HAP-1 (cell line): ENCODE results near the gene MAPK12.
A peak's percentile ranks its signal among the peaks of the same experiment; 100 is the strongest.

Experiments used
- DNase-seq, 2 experiments: peaks; one replicate each; pipeline ENCODE4 v3.0.0-alpha.2; 2016 to 2020; ENCODE audit warnings: low spot score in 2 of 2
- H3K27me3 ChIP-seq: fragments of 250-450 bp; sonication (Bioruptor Pico); 2 replicates; pipeline ENCODE4 v1.5.1; 2020; ENCODE audit warnings: low read depth, mild to moderate bottlenecking, moderate library complexity
- H3K36me3 ChIP-seq: fragments of 250-450 bp; sonication (Bioruptor Pico); replicated peaks from 2 replicates; pipeline ENCODE4 v1.5.1; 2020; ENCODE audit warnings: mild to moderate bottlenecking
- H3K4me1 ChIP-seq: fragments of 250-450 bp; sonication (Bioruptor Pico); 2 replicates; pipeline ENCODE4 v1.5.1; 2020; ENCODE audit warnings: mild to moderate bottlenecking
- H3K4me3 ChIP-seq: fragments of 250-450 bp; sonication (Bioruptor Pico); 2 replicates; pipeline ENCODE4 v1.5.1; 2020; ENCODE audit warnings: mild to moderate bottlenecking, moderate library complexity
- H3K9me3 ChIP-seq: fragments of 250-450 bp; sonication (Bioruptor Pico); 2 replicates; pipeline ENCODE4 v1.5.1; 2020; ENCODE audit warnings: mild to moderate bottlenecking, moderate library complexity
- in situ Hi-C: fragments of 300-500 bp; cut with MboI; formaldehyde crosslinking; loops from 3 replicates; pipeline ENCODE4 v1.14.3; 2020; ENCODE audit warnings: low sequenced_read_pairs, inconsistent platforms, mixed read lengths

The MAPK12 gene

DNA sequence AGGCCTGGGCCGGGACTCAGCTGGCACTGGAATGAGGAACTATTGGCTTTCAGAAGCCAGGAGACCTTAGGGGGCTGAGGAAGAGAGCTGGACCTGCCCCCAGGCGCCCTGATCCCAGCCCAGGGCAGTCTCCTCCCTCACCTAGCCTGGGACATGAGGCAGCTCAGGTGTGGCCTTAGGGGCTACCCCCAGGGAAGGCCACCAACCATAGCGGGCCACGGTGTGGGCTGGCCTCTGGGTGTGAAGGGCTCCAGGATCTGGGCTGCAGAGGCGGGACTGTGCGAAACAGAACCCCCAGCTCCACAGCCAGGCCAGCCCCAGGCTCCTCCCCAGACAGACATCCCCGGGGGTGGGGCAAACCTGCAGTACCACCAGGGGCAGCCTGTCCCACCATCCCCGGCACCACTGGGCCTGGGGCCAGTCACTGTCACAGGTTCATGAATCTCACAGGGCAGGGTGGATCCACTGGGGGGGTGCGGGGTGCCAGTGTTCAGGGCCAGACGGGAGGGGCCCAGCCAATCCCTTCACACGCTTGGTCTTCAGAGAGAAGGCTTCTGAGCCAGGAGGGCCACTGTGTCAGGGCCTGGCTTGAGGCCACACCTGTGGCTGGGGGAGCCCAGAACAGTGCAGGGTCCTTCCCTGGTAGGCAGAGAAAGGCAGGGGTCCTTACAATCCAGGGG, 42.5 kb upstream of the MAPK12 start:
- peak in 1 of 2 experiments; percentile 45 for DNase-seq
- Histone ChIP-seq H3K9me3 (no peaks in the 10 kb centered on the region), H3K4me1 (peaks cover 13% of the 10 kb centered on the region), H3K27me3 (no peaks in the 10 kb centered on the region), H3K4me3 (no peak overlapping the region), H3K36me3 (peaks cover 4% of the 10 kb centered on the region; the same call in 1 of the 2 replicates)
- in situ Hi-C loops, result no loop called here

GRCh38 chr22:50303515-50303847, 42.0 kb upstream of the MAPK12 start:
- Histone ChIP-seq H3K36me3 (peaks cover 4% of the 10 kb centered on the region; the same call in 1 of the 2 replicates), H3K9me3 (no peaks in the 10 kb centered on the region), H3K4me3 (no peak overlapping the region), H3K4me1 (peaks cover 13% of the 10 kb centered on the region), H3K27me3 (no peaks in the 10 kb centered on the region)
- no peak for DNase-seq
- in situ Hi-C loops, result no loop called here

DNA sequence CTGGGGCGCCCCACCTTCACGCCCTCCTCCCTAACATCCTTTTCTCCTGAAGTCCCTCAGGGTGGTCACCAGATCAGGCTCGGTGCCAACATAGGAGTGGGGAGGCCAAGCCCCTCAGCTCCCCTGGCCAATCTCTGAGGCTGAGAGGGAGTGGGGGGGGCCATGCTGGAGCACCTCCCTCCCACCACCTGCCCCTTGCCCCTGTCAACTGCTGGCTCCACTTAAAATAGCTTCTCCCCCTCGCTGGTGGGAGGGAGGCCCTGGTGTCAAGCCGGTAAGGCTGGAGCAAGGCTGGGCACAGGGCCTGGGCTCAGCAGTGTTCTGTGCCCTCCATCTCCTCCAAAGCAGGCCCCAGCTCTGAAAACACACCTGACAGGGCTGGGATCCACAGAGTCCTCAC, 41.1 kb upstream of the MAPK12 start:
- peaks cover 4% of the 10 kb centered on the region; the same call in 1 of the 2 replicates for H3K36me3 ChIP-seq
- in situ Hi-C loops, result no loop called here
- H3K4me3 ChIP-seq, result no peak overlapping the region
- no peaks in the 10 kb centered on the region for H3K9me3 ChIP-seq
- DNase-seq, result no peak
- H3K4me1 ChIP-seq, result peaks cover 13% of the 10 kb centered on the region
- H3K27me3 ChIP-seq, result no peaks in the 10 kb centered on the region

GRCh38 chr22:50302041-50302541, 40.6 kb upstream of the MAPK12 start:
- H3K27me3 ChIP-seq, result no peaks in the 10 kb centered on the region
- in situ Hi-C loops, result no loop called here
- no peak overlapping the region for H3K4me3 ChIP-seq
- H3K9me3 ChIP-seq, result no peaks in the 10 kb centered on the region
- H3K4me1 ChIP-seq, result peaks cover 13% of the 10 kb centered on the region
- DNase-seq, result no peak
- peaks cover 4% of the 10 kb centered on the region; the same call in 1 of the 2 replicates for H3K36me3 ChIP-seq

DNA sequence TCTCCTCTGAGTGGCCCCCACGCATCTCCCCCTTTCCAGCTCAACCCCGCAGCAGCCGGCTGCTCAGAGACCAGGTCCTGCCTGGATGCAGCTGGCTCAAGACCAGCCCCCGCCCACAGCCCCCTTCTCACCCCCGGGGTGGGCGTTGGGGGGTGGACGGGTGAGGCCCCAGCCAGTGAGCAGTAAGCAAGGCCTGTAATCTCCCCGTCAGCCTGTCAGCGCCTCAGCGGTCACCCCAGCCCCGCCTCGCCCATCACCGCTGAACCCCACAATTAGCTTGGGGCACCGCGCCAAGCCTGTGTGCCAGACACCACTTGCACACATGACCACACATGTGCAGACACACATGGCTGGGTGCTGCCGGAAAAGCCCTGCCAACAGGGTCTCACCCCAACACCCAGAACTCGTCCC, 40.1 kb upstream of the MAPK12 start:
- Histone ChIP-seq H3K4me1 (peaks cover 13% of the 10 kb centered on the region), H3K36me3 (peaks cover 4% of the 10 kb centered on the region; the same call in 1 of the 2 replicates), H3K9me3 (no peaks in the 10 kb centered on the region), H3K4me3 (no peak overlapping the region), H3K27me3 (no peaks in the 10 kb centered on the region)
- no peak for DNase-seq
- in situ Hi-C loops, result no loop called here

- peaks cover 4% of the 10 kb centered on the region; the same call in 1 of the 2 replicates for H3K36me3 ChIP-seq
- no peaks in the 10 kb centered on the region for H3K27me3 ChIP-seq
- in situ Hi-C loops, result no loop called here
- peaks cover 7% of the 10 kb centered on the region for H3K4me1 ChIP-seq
- H3K4me3 ChIP-seq, result no peak overlapping the region
- no peaks in the 10 kb centered on the region for H3K9me3 ChIP-seq
- DNase-seq, result no peak
These were observed 39.3 kb upstream of the MAPK12 start for GRCh38 chr22:50300620-50301257.

GRCh38 chr22:50299785-50300619, 38.5 kb upstream of the MAPK12 start:
- H3K4me3 ChIP-seq, result no peak overlapping the region

GRCh38 chr22:50298937-50299784, 37.7 kb upstream of the MAPK12 start:
- Histone ChIP-seq H3K4me3 (no peak overlapping the region), H3K9me3 (no peaks in the 10 kb centered on the region), H3K36me3 (no peaks in the 10 kb centered on the region; the same call in 1 of the 2 replicates), H3K27me3 (no peaks in the 10 kb centered on the region), H3K4me1 (no peaks in the 10 kb centered on the region)
- DNase-seq, result no peak
- in situ Hi-C loops, result no loop called here

More at GRCh38 chr22:50299785-50300619, 38.5 kb upstream of the MAPK12 start:
- Histone ChIP-seq H3K4me1 (no peaks in the 10 kb centered on the region; the same call in 1 of the 2 replicates), H3K27me3 (no peaks in the 10 kb centered on the region), H3K9me3 (no peaks in the 10 kb centered on the region), H3K36me3 (no peaks in the 10 kb centered on the region; the same call in 1 of the 2 replicates)
- in situ Hi-C loops, result no loop called here
- DNase-seq, result no peak

DNA sequence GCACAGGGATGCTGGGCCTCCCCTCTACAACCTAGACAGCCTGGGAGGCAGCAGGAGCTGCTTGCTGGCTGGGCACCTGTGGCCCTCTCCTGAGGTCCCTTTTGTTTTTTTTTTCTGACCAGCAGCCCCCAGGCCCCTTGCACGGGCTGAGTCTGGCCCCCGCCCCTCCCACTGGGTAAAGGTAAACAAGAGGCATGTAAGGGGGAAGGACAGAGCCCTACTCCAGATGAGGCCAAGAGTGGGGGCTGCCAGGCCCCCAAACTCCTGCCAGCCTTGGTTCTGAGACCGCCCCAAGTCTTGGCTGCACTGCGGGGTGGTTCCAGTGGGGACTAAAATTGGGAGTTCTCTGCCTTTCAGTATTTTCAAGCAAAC, 36.8 kb upstream of the MAPK12 start:
- in situ Hi-C loops, result no loop called here
- DNase-seq, result no peak
- no peaks in the 10 kb centered on the region; the same call in 1 of the 2 replicates for H3K36me3 ChIP-seq
- H3K4me1 ChIP-seq, result peaks cover 6% of the 10 kb centered on the region
- H3K4me3 ChIP-seq, result no peak overlapping the region
- no peaks in the 10 kb centered on the region for H3K27me3 ChIP-seq
- no peaks in the 10 kb centered on the region for H3K9me3 ChIP-seq

DNA sequence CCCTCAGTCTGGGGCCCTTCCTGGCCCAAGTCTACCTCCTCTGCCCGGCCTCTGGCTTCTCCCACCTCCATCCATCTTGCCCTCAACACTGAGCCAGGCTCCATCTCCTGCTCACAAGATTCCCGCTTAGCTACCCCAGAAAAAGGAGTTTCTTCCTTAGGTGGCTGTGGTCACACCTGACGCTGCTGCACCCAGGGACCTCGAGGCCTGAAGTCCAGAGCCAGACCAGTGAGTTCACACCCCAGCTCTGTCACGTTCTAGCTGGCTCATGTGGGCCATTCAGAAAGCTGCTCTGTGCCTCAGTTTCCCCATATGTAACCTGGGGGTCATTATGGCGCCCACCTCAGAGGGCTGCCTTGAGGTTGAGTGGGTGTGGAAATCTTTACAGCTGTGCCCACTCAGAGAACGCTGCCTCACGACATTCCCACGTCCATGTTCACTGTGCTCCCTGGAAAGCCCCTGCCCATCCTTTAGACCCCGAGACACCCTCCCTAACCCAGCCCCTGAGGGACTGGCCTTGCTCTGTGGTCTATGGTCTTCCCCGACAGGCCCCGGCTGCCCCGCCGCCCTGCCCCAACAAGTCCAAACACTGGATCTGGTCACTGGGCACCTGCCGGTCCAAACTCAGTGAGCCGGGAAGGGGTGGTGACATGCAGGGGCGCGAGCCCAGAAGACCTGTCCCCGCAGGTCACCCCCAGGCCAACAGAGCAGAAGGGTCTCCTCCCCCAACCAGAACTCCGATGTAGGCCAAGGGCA, 36.2 kb upstream of the MAPK12 start:
- DNase-seq, result no peak
- Histone ChIP-seq H3K4me1 (peaks cover 7% of the 10 kb centered on the region), H3K9me3 (no peaks in the 10 kb centered on the region), H3K36me3 (no peaks in the 10 kb centered on the region; the same call in 1 of the 2 replicates), H3K4me3 (no peak overlapping the region), H3K27me3 (no peaks in the 10 kb centered on the region)
- in situ Hi-C loops, result no loop called here

DNA sequence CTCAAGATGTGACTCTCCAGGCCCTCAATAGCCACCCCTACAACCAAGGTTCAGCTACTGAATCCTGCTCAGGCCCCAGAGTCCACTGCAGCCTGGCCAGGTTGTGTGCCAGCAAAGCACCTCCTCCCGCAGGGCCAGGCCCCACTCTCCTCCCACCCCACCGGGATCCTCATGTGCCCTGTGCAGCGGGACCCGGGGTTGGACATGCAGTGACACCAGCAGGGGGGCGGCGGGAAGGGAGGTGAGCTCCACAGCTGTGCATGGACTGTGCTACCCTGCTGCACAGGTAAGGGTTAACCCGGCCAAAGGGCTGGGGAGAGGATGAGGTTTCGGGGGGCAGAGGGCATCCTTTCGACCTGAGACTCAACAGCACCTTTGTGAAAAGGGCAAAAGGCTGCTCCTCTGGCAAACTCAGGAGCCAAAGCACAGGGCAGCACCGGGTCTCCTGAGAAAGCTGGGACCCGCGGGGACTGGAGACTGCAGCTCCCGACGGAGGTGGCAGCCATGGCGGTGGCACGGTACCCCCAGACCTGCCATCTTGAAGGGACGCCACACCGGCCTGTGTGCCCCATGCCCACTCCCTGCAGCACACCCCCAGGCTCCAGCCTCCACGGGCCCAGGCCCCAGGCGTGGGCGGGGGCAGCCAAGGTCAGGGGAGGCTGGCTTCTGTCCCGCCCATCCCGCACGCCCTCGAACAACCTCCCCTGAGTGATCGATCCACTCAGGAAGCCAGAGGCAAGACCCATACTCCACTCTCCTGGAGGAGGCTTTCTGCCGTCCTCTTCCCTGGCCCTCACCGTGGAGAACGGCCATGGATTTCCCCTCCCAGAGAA, 35.4 kb upstream of the MAPK12 start:
- H3K4me1 ChIP-seq, result peaks cover 7% of the 10 kb centered on the region
- no peaks in the 10 kb centered on the region for H3K27me3 ChIP-seq
- H3K9me3 ChIP-seq, result no peaks in the 10 kb centered on the region
- in situ Hi-C loops, result no loop called here
- no peaks in the 10 kb centered on the region; the same call in 1 of the 2 replicates for H3K36me3 ChIP-seq
- DNase-seq, result no peak
- no peak overlapping the region for H3K4me3 ChIP-seq

GRCh38 chr22:50294319-50294656, 32.8 kb upstream of the MAPK12 start:
- Histone ChIP-seq H3K27me3 (no peaks in the 10 kb centered on the region), H3K4me1 (peaks cover 7% of the 10 kb centered on the region), H3K4me3 (no peak overlapping the region), H3K9me3 (no peaks in the 10 kb centered on the region), H3K36me3 (peaks cover 7% of the 10 kb centered on the region; the same call in 1 of the 2 replicates)
- DNase-seq, result no peak
- in situ Hi-C loops, result no loop called here
